Measurements from ENCODE around the gene NEBL. TPM values are rescaled to one million over a fixed set of nuclear protein-coding genes. Genes with fewer than 3 reads are reported as not detected.

NEBL gene, protein sequence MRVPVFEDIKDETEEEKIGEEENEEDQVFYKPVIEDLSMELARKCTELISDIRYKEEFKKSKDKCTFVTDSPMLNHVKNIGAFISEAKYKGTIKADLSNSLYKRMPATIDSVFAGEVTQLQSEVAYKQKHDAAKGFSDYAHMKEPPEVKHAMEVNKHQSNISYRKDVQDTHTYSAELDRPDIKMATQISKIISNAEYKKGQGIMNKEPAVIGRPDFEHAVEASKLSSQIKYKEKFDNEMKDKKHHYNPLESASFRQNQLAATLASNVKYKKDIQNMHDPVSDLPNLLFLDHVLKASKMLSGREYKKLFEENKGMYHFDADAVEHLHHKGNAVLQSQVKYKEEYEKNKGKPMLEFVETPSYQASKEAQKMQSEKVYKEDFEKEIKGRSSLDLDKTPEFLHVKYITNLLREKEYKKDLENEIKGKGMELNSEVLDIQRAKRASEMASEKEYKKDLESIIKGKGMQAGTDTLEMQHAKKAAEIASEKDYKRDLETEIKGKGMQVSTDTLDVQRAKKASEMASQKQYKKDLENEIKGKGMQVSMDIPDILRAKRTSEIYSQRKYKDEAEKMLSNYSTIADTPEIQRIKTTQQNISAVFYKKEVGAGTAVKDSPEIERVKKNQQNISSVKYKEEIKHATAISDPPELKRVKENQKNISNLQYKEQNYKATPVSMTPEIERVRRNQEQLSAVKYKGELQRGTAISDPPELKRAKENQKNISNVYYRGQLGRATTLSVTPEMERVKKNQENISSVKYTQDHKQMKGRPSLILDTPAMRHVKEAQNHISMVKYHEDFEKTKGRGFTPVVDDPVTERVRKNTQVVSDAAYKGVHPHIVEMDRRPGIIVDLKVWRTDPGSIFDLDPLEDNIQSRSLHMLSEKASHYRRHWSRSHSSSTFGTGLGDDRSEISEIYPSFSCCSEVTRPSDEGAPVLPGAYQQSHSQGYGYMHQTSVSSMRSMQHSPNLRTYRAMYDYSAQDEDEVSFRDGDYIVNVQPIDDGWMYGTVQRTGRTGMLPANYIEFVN
- total RNA-seq (2022; extraction: Qiagen RNA extraction), result 4.2 to 7.1 TPM (median 5.8 TPM) in 5 replicates

DNA sequence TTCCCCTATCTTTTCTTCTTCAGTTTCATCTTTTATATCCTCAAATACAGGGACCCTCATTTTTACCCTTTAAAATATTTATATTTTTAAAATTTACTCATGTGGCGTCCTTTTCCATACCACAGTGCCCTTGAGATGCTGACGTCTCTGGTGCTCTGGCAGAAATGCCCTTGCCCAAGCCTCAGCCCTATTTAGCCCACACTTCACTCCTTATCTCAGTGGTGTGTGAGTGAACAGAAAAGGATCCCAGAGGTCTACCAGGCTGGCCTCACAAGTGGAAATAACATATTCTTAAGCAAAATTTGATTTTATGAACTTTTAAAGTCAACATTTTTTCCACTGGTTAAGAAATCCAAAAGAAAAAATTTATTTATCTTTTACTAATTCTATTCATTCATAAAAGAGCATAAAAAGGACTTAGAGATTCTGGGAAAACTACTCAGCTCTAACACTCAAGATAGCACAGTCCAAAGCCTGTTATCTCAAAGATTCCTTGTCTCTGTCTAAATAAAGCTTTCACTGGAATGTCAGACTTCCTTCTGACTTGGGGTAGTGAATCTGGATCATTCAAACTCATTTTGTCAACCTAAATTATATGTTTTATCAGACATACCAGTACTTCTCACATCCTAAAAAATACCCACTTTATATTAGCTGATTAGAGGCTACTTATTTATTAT lies at the start of gene NEBL:
NEBL (minus strand) TSS at position 166 of the 680 bp plus-strand sequence; CDS start at position 60, 106 bp downstream.

All from A549 treated with CORT108297 at 1 μM for 4 hours (cell line).